ENCODE data around the gene TPRG1L. TPM values are rescaled to one million over a fixed set of nuclear protein-coding genes. Genes with fewer than 3 reads are reported as not detected.

Gene TPRG1L
- total RNA-seq, 1 experiment from 2014 or later: 24.0 TPM

GRCh38 chr1:3645666-3646355 is 21.0 kb downstream of the TPRG1L start:
- H2BK20ac ChIP-seq (ENCODE audit: low read depth, low read length, poor library complexity, severe bottlenecking): no peak overlapping the region
- no peak overlapping the region for H2BK12ac ChIP-seq (ENCODE audit: insufficient read length, low read depth, low read length)
- H2BK120ac ChIP-seq (ENCODE audit: low read depth, low read length, poor library complexity, severe bottlenecking): no peak overlapping the region
- H2BK5ac ChIP-seq (ENCODE audit: insufficient read length, low read length): no peak overlapping the region
- no peaks in the 10 kb centered on the region for H3K4me1 ChIP-seq (ENCODE audit: insufficient read depth, low read length)
- H3K9me3 ChIP-seq (ENCODE audit: control insufficient read depth, low read depth, low read length): no peaks in the 10 kb centered on the region
- peaks cover 5% of the 10 kb centered on the region; the same call in 1 of the 2 replicates for H3K27me3 ChIP-seq (ENCODE audit: insufficient read depth, low read length)
- TF ChIP-seq, protein P1, sequence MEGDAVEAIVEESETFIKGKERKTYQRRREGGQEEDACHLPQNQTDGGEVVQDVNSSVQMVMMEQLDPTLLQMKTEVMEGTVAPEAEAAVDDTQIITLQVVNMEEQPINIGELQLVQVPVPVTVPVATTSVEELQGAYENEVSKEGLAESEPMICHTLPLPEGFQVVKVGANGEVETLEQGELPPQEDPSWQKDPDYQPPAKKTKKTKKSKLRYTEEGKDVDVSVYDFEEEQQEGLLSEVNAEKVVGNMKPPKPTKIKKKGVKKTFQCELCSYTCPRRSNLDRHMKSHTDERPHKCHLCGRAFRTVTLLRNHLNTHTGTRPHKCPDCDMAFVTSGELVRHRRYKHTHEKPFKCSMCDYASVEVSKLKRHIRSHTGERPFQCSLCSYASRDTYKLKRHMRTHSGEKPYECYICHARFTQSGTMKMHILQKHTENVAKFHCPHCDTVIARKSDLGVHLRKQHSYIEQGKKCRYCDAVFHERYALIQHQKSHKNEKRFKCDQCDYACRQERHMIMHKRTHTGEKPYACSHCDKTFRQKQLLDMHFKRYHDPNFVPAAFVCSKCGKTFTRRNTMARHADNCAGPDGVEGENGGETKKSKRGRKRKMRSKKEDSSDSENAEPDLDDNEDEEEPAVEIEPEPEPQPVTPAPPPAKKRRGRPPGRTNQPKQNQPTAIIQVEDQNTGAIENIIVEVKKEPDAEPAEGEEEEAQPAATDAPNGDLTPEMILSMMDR (conservative IDR thresholded peaks at IDR 0.05): no peak
- H3K27me3 Mint-ChIP-seq (ENCODE audit: low read depth): peaks cover 9% of the 10 kb centered on the region
- H3K79me1 ChIP-seq (ENCODE audit: insufficient read depth, low read depth, low read length, poor library complexity, severe bottlenecking): no peaks in the 10 kb centered on the region
- DNase-seq: no peak
- H3K14ac ChIP-seq (ENCODE audit: insufficient read depth, low read length): no peak overlapping the region
- peaks cover 0 to 41% (median 16%) of the 10 kb centered on the region in 3 experiments for H3K36me3 Mint-ChIP-seq (ENCODE audit: insufficient read depth in 1 of 3, low read depth in 3 of 3)
- H3K18ac ChIP-seq (ENCODE audit: insufficient read length, low read depth, low read length): no peak overlapping the region
- H2BK15ac ChIP-seq (ENCODE audit: low read depth, low read length): no peak overlapping the region
- H3K4me1 Mint-ChIP-seq: peaks cover 7 to 9% of the 10 kb centered on the region in 2 experiments; a peak in 3 of 4 replicates
- peaks cover 13% of the 10 kb centered on the region for H3K23me2 ChIP-seq (ENCODE audit: insufficient read length, low read depth, low read length, poor library complexity, severe bottlenecking)
- H4K5ac ChIP-seq (ENCODE audit: insufficient read length, low read depth, low read length): no peak overlapping the region
- no peak overlapping the region for H3K56ac ChIP-seq (ENCODE audit: insufficient read length, low read depth, low read length)
- H3K23ac ChIP-seq (ENCODE audit: insufficient read length, low read depth, low read length): no peak overlapping the region
- H3K4me2 ChIP-seq (ENCODE audit: insufficient read depth, insufficient read length, low read length): no peak overlapping the region
- no peaks in the 10 kb centered on the region for H4K20me1 ChIP-seq (ENCODE audit: control insufficient read depth, insufficient read depth, insufficient read length)
- no peak overlapping the region for H3K9ac ChIP-seq (ENCODE audit: extremely low read depth, insufficient read length, low read length)
- no peak overlapping the region for H4K8ac ChIP-seq (replicated peaks; ENCODE audit: insufficient read length, low read depth, low read length)
- H2AFZ ChIP-seq (ENCODE audit: low read length): no peak overlapping the region
- no peak overlapping the region for H3K4ac ChIP-seq (ENCODE audit: low read depth, low read length)
- H3K4me3 Mint-ChIP-seq: no peak overlapping the region
- no peak overlapping the region for H3K27ac ChIP-seq (ENCODE audit: insufficient read length, low read depth, low read length)
- H4K91ac ChIP-seq (ENCODE audit: insufficient read length, low read depth, low read length): no peak overlapping the region
- H3K79me2 ChIP-seq (ENCODE audit: insufficient read depth, low read length): peaks cover 3% of the 10 kb centered on the region; the same call in 1 of the 2 replicates
- no peak overlapping the region for H3K27ac Mint-ChIP-seq
- H3T11ph ChIP-seq (ENCODE audit: low read length): no peak overlapping the region
- WGBS (ENCODE audit: extremely low coverage, insufficient read length, low lambda C conversion rate): no CpG with 5 or more reads among the region's 27 CpGs
- H3K9me3 Mint-ChIP-seq: no peaks in the 10 kb centered on the region
- no peak overlapping the region for H2AK5ac ChIP-seq (ENCODE audit: insufficient read length, low read length)

All from H9 (cell line).